NCI-H187 treated with DMSO at 0.1 percent for 48 hours (cell line): ENCODE results near the gene FAM13A.
A peak's percentile ranks its signal among the peaks of the same experiment; 100 is the strongest.
"Not testable (repeated sequence)": the region's sequence is repeated elsewhere in the genome, so short reads cannot be mapped to it uniquely, and the experiment has no call there.

ENCODE experiments used
- DNase-seq: peaks from one replicate; lab custom pipeline; 2025; lab: John Stamatoyannopoulos, UW

The FAM13A gene

GRCh38 chr4:88958080-88958479, 98.9 kb downstream of the FAM13A start:
- no peak for DNase-seq

GRCh38 chr4:88957570-88957969, 99.4 kb downstream of the FAM13A start:
- no peak for DNase-seq

GRCh38 chr4:88955580-88956380, 101.2 kb downstream of the FAM13A start:
- DNase-seq = no peak

- DNase-seq = no peak
Measured at GRCh38 chr4:88953400-88953799, 103.6 kb downstream of the FAM13A start.

GRCh38 chr4:88952081-88952480, 104.9 kb downstream of the FAM13A start:
- no peak for DNase-seq

- DNase-seq = peak; percentile 92
Measured at GRCh38 chr4:88949605-88950004, 107.4 kb downstream of the FAM13A start.

- no peak for DNase-seq
Measured at GRCh38 chr4:88940506-88940905, 116.5 kb downstream of the FAM13A start.

- DNase-seq = no peak
Measured at GRCh38 chr4:88939697-88940096, 117.3 kb downstream of the FAM13A start.

- no peak for DNase-seq
Measured at GRCh38 chr4:88938138-88938537, 118.8 kb downstream of the FAM13A start.

GRCh38 chr4:88937081-88937480, 119.9 kb downstream of the FAM13A start:
- DNase-seq = no peak

- no peak for DNase-seq
Measured at GRCh38 chr4:88933414-88934160, 123.4 kb downstream of the FAM13A start.

GRCh38 chr4:88928852-88929251, 128.1 kb downstream of the FAM13A start:
- no peak for DNase-seq

- no peak for DNase-seq
Measured at GRCh38 chr4:88927420-88927819, 129.6 kb downstream of the FAM13A start.

- no peak for DNase-seq
Measured at GRCh38 chr4:88919056-88919455, 137.9 kb downstream of the FAM13A start.

GRCh38 chr4:88913181-88913580, 143.8 kb downstream of the FAM13A start:
- not testable (repeated sequence) for DNase-seq

- DNase-seq = no peak
Measured at GRCh38 chr4:88911246-88912212, 145.5 kb downstream of the FAM13A start.

- DNase-seq = no peak
Measured at GRCh38 chr4:88910101-88910500, 146.9 kb downstream of the FAM13A start.

- no peak for DNase-seq
Measured at GRCh38 chr4:88908521-88908920, 148.5 kb downstream of the FAM13A start.

- no peak for DNase-seq
Measured at GRCh38 chr4:88908003-88908402, 149.0 kb downstream of the FAM13A start.

- DNase-seq = no peak
Measured at GRCh38 chr4:88907478-88907877, 149.5 kb downstream of the FAM13A start.

- not testable (repeated sequence) for DNase-seq
Measured at GRCh38 chr4:88904240-88904639, 152.7 kb downstream of the FAM13A start.

- no peak for DNase-seq
Measured at GRCh38 chr4:88900432-88900831, 156.6 kb downstream of the FAM13A start.
